OCI-LY7 (cell line): ENCODE data around the gene FAM78A.

Experiments
- EZH2phosphoT487 ChIP-seq: fragments of 200-600 bp; sonication (generic); IDR thresholded peaks from 2 replicates; pipeline ENCODE4 v1.6.1; 2018; ENCODE audit warnings: low read depth, borderline replicate concordance, mild to moderate bottlenecking, mixed run types, antibody characterized with exemption, low read length, moderate library complexity, mixed read lengths
- TF ChIP-seq, protein P1 (sequence below): fragments of 200-600 bp; sonication (generic); conservative IDR thresholded peaks from 2 replicates; pipeline ENCODE4 v1.5.1; 2014; ENCODE audit warnings: mild to moderate bottlenecking, antibody characterized with exemption, low read length, moderate library complexity, mixed read lengths

GRCh38 chr9:131287359-131287758, 11.0 kb upstream of the FAM78A start:
- TF ChIP-seq, protein P1, sequence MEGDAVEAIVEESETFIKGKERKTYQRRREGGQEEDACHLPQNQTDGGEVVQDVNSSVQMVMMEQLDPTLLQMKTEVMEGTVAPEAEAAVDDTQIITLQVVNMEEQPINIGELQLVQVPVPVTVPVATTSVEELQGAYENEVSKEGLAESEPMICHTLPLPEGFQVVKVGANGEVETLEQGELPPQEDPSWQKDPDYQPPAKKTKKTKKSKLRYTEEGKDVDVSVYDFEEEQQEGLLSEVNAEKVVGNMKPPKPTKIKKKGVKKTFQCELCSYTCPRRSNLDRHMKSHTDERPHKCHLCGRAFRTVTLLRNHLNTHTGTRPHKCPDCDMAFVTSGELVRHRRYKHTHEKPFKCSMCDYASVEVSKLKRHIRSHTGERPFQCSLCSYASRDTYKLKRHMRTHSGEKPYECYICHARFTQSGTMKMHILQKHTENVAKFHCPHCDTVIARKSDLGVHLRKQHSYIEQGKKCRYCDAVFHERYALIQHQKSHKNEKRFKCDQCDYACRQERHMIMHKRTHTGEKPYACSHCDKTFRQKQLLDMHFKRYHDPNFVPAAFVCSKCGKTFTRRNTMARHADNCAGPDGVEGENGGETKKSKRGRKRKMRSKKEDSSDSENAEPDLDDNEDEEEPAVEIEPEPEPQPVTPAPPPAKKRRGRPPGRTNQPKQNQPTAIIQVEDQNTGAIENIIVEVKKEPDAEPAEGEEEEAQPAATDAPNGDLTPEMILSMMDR: no peak
- TF ChIP-seq EZH2phosphoT487: no peak
